Skin of body (tissue), 2 donors: ENCODE measurements around the gene CACNA1A. TPM values are rescaled to one million over a fixed set of nuclear protein-coding genes. Genes with fewer than 3 reads are reported as not detected.
"Not testable (repeated sequence)": the region's sequence is repeated elsewhere in the genome, so short reads cannot be mapped to it uniquely, and the experiment has no call there.

ENCODE experiments used
- DNase-seq: peaks from one replicate; lab custom pipeline; 2025; lab: John Stamatoyannopoulos, UW
- total RNA-seq: library from RNA; depleted of rRNA; stranded (reverse); fragments of >200 nt; gene quantifications from one replicate; pipeline ENCODE4 v1.2.3, GENCODE V29; 2014

CACNA1A gene
- total RNA-seq, 1 donor from 2014 or later = 1.5 TPM

- DNase-seq = peak; percentile 74
Observed at GRCh38 chr19:13207846-13208671, 298.2 kb downstream of the CACNA1A start.

- DNase-seq = no peak
Observed at GRCh38 chr19:13207237-13207845, 298.9 kb downstream of the CACNA1A start.

- no peak for DNase-seq
Observed at GRCh38 chr19:13206587-13206986, 299.7 kb downstream of the CACNA1A start.

GRCh38 chr19:13202112-13202511 lies 304.2 kb downstream of the CACNA1A start:
- DNase-seq = not testable (repeated sequence)

GRCh38 chr19:13198634-13199033 lies 307.6 kb downstream of the CACNA1A start:
- DNase-seq = no peak

- DNase-seq = no peak
Observed at GRCh38 chr19:13195678-13196077, 310.6 kb downstream of the CACNA1A start.

- no peak for DNase-seq
Observed at GRCh38 chr19:13190781-13191540, 315.3 kb downstream of the CACNA1A start.

- DNase-seq = no peak
Observed at GRCh38 chr19:13189600-13189999, 316.7 kb downstream of the CACNA1A start.

GRCh38 chr19:13187419-13187818 lies 318.9 kb downstream of the CACNA1A start:
- DNase-seq = no peak

GRCh38 chr19:13186688-13187087 lies 319.6 kb downstream of the CACNA1A start:
- DNase-seq = not testable (repeated sequence)

GRCh38 chr19:13185763-13186657 lies 320.3 kb downstream of the CACNA1A start:
- DNase-seq = not testable (repeated sequence)

- DNase-seq = not testable (repeated sequence)
Observed at GRCh38 chr19:13184926-13185325, 321.4 kb downstream of the CACNA1A start.

GRCh38 chr19:13181747-13182388 lies 324.4 kb downstream of the CACNA1A start:
- DNase-seq = peak; percentile 33

GRCh38 chr19:13178291-13178690 lies 328.0 kb downstream of the CACNA1A start:
- DNase-seq = not testable (repeated sequence)

- DNase-seq = not testable (repeated sequence)
Observed at GRCh38 chr19:13177584-13177983, 328.7 kb downstream of the CACNA1A start.

- no peak for DNase-seq
Observed at GRCh38 chr19:13176345-13176744, 329.9 kb downstream of the CACNA1A start.

- no peak for DNase-seq
Observed at GRCh38 chr19:13173139-13173737, 333.0 kb downstream of the CACNA1A start.

GRCh38 chr19:13172346-13173138 lies 333.7 kb downstream of the CACNA1A start:
- no peak for DNase-seq

GRCh38 chr19:13171146-13171545 lies 335.1 kb downstream of the CACNA1A start:
- DNase-seq = no peak
